NCI-H1092 treated with DMSO at 0.1 percent for 48 hours (cell line): ENCODE results near the gene CDH19.
"Not testable (repeated sequence)": the region's sequence is repeated elsewhere in the genome, so short reads cannot be mapped to it uniquely, and the experiment has no call there.

ENCODE experiments used
- DNase-seq: peaks from one replicate; lab custom pipeline; 2025; lab: John Stamatoyannopoulos, UW

CDH19 gene

DNA sequence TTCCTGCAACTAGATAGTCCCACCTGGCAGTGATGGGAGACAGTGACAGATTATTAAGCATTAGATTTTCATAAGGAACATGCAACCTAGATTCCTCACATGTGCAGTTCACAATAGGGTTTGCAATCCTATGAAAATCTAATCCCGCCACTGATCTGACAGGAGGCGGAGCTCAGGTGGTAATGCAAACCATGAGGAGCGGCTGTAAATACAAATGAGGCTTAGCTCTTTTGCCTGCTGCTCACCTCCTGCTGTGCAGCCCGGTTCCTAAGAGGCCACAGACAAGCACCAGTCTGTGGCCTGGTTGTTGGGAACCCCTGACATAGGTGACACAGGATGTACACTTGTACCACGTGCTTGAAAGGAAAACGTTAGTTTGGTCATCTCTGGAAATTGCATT, 41.6 kb downstream of the CDH19 start:
- no peak for DNase-seq

DNA sequence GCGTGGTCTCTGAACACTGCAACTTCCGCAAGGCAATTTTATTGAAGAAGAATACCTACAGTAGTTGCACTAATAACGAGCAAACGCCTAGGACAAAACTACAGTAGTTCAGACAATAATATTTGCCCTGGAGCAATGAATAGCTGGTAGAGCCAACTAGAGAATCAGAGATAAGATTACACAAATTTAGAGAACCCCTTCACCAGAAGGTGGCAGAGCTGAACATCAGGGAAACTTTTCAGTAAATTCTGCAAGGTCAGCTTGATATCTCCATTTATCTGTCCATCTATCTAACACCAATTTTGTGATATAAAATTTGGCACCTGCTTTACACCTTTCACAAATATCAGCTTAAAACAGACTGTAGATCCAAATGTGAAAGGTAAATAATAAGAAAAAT, 43.8 kb downstream of the CDH19 start:
- peak; percentile 69 for DNase-seq

DNA sequence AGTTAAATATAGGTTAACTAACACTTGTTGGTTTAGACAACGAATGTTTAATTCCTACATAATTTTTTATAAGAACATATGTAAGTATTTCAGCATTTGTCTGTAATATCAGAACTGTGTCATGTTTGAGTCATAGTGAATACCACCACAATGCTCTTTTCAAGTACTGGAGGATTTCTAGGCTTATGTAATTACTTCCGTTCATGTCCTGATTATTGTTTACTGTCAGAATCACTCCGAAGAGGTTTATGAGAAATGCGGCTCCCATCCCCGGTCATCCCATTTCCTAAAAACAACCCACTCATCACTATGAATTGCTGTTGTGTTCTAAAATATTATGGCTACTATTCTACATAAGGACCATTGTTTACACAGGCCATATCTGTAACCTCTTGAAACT, 45.1 kb downstream of the CDH19 start:
- no peak for DNase-seq

DNA sequence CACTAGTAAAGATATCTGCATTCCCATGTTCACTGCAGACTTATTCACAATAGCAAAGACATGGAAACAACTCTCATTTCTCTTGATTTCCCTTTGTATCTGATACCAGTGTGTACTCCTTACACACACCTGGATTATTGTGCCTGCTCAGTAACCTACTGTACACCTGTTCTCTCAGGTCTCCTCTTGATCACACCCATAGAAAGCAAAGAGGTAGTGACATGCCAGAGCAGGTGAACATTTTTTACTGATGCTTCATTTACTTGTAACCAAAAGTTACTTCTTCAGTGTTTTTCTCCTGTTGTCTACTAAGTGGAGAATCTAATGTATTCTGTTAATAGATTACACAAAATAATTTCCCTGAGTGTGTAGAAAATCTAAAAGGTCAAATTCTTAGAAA, 46.8 kb downstream of the CDH19 start:
- no peak for DNase-seq

DNA sequence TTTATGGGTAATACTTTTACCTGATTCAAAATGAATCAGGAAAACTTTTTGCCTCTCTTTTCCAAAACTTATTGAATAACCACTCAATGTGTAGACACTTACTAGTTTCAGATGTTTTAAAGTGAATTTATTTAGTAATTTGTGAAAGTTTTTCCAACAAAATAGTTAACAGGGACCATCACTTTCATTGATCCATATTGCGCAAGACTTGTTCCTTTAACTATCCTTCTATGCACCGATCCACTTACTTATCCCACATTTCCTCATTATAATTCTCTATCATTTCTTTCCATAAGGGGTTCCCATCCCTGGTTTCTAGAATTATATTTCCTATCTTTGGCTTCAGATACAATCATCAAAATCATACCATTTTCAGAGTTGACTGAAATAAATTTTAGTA, 48.3 kb downstream of the CDH19 start:
- no peak for DNase-seq

DNA sequence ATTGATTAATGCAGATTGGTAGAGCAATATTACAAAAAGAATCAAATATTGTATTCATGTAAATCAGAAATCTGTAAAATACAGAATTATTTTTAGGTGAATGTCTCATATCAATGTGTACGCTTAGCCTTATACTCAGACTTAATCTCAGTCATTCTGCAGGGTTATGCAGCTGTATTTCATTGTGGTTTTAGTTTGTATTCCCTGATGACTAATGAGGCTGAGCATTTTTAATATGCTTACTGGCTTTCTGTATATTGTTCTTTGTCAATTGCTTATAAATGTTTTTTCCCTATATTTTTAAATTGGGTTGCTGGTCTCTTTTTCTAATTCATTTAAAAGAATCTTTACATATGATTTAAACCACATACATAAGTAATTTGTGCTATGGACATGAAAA, 50.1 kb downstream of the CDH19 start:
- DNase-seq: no peak

DNA sequence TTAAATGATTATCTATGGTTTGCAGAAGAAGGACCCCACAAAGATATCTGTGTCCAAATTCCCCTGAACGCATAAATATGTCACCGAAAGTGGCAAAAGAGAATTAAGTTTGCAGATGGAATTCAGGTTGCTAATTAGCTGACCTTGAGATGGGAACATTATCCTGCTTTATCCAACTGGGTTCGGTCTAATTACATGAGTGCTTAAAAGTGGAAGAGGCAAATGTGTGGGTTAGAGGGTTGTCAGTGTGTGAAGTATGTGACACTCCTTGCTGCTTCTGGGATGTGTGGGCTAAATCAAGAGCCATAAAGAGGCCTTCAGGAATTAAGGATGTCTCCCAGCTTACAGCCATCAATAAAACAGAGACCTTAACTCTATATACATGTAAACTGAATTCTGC, 53.5 kb downstream of the CDH19 start:
- no peak for DNase-seq

DNA sequence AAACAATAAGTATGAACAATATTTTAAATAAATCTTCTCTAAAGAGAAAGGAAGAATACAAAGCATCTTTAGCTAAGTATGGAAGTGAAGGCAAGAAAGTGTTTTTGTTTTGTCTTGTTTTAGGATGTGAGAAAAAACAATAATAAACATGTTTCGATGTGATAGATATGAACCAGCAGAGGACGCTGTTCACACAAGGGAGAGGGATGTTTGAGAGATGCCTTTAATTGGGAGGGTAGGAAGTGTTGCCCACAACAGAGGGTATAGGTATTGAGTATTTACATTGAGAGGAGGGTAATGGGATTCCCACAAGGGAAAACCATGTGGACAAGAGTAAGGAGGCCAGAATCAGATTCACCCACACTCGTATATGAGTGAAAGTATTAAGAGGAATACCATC, 55.1 kb downstream of the CDH19 start:
- no peak for DNase-seq

DNA sequence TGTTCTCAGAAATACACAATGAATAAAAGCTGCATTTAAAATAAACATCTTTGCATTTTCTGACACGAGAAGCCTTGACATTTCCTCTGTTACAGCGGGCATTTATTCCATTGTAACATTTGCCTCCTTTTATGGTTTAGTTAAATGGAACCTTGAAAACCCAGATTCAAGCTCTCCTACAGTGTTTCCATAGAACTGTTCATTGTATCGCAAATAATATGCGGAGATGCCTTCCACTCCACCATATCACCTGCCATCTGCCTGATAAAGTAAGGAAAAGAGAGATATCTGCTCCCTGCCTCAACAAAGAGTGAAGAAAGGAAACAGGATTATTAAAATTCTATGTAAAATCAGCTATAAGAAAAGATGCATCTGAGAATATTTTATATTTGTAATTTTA, 69.8 kb downstream of the CDH19 start:
- peak; percentile 71 for DNase-seq

DNA sequence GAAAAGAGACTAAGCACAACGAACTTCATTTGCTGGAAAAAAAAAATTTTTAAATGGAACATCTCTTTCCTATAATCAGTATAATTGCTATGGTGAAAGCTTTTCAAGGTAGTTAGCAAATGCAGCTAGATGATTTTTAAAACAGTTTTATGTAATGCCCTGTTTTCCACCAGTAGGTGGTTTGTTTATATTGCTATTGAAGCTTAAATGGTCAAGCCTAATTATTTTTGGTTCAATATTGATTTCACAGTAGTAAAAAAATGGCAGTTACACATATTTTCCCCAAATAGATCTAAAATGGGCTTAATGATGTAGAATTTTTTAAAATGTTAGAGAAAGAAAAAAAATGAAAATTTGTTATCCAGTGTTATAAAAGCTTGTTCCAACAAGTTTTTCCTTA, 70.2 kb downstream of the CDH19 start:
- DNase-seq: peak; percentile 59

DNA sequence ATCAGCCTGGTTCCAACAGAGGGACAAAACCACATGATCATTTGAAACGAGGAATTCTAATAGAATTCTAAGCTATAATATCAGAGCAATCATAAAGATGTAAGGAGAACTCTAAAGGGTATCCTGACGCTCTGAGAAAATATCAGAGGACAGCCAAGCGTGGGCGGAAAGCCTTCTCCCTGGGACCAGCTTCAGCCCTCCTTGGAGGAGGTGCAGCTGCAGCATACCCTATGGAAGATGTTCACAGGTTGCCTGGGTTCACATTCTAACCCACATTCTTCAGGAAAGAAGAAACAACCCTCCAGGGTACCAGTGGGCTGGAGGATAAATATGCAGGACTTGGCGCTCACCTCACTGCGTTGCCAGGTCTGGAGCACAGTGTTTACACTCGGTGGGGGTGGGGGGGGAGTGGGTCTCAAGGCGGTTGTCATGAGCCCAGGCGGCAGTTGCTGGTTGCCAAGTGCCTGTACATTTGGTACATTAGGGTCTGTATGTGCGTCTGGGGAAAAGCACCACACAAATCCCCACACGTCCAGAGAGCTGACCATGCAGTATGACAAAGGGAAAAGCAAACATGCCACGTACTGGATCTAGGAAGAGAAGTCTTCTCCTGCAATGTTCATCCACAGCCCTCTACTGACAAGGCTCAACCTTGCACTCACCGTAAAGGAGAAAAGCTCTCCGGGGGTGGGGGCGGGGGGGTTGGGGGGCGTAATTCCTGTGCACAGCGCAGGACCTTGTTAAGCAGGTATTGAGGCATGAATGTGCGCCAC, 80.5 kb downstream of the CDH19 start:
- no peak for DNase-seq

DNA sequence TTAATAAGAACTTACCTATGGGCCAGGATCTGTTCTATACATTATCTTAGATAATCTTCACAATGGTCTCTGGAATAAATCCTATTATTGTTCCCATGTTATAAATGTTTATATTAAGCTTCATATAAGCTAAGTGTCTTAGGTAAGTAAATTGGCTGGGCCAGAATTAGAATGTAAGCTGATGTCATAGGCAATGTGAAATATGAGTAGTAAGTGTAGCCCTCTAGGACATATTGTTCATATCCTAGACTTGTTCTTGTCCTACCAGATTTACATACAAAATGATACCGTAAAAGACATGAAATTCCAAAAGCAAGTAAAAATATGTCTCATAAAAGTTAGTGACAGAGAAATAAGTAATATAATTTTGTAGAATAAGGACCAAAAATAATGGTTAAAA, 89.9 kb downstream of the CDH19 start:
- no peak for DNase-seq

DNA sequence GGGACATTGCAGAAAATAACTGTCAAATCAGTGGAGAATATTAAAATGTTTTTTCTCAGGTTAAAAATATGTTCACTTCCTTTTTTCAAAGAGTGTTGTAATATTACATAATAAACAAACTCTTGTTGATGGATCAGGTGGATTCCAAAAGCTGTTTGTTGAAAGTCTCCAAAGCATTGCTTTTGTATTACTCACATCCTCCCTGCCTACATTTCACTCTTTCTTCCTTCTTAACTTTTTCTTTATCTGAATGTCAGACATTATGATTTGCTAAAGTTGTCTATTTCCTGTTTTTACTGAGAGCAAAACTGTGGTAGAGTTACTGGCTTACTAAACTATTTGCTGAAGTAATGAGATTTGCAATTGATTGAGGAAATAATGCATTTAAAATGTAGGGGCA, 92.1 kb downstream of the CDH19 start:
- DNase-seq: no peak

DNA sequence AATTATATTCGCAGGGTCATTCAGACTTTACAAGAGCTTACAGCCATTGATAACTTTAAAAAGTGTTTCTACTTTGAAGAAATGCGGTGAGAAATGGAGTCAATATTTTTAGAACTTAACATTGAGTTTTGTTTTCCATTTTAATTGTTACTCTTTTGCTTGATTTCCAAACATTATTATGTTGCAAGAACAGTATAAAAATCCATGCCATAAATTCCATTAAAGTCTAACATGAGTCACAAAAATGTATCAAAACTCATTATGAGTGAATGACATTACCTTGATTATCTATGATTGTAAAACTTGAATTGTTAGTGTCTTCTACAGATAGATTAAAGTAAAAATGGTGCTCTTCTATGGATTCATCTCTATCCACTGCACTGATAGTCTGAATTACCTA, 92.6 kb downstream of the CDH19 start:
- no peak for DNase-seq

DNA sequence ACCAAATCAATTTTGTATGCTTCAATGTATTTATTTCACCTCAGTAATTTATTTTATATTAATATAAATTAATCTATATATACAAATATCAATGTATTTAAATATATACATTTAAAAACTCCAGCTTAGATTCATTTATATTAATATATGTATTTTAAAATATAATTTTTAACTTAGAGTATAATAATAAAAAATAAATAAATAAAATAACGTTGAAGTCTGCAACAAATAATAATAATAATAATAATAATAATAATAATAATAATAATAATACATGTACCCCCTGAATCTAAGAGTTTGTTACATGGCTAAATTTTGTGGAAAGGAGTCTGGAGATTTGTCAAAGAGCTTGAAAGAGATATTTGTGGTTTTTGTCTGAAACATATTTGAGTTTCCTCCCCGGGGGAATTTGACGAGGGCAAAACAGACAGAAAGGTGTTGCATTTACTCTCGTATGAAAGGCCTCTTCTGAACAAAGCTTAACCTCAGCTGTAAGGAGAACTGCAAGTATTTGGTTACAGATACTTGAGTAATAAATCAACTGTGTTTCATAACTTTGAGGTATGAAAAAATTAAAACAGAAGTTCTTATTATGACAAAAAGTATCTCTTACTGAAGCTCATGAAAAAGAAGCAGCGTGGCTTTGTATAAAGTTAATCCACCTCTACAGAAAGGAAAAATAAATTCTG, 93.4 kb downstream of the CDH19 start:
- DNase-seq: no peak

DNA sequence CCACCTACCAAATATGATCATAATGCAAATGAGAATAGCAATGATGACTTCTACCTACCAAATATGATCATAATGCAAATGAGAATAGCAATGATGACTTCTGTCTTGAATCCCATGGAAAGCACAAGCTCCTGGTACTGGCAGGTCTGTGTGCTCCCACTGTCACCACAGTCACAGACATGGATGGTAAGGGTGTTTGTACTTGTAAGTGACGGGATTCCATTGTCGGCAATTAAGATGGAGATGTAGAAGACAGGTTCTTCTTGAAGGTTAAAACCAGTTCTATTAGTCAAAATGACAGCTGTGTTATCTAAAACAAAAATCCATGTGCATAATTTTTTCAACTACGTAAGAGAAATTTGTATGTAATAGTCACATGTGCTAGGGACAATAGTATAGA, 95.0 kb downstream of the CDH19 start:
- no peak for DNase-seq

DNA sequence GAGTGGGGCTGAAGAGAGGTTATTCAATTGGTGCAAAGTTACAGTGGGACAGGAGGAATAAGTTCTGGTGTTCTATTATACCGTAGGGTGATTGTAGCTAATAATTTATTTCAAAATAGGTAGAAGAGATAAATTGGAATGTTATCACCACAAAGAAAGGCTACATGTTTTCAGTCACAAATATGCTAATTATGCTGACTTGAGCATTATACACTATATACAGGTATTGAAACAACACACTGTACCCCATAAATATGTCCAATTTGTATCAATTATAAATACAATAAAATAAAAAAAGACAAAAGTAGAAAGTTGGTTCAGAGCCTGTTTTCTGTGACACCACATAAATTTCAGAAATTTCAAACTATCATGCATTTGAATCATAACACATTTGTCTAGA, 97.7 kb downstream of the CDH19 start:
- no peak for DNase-seq

DNA sequence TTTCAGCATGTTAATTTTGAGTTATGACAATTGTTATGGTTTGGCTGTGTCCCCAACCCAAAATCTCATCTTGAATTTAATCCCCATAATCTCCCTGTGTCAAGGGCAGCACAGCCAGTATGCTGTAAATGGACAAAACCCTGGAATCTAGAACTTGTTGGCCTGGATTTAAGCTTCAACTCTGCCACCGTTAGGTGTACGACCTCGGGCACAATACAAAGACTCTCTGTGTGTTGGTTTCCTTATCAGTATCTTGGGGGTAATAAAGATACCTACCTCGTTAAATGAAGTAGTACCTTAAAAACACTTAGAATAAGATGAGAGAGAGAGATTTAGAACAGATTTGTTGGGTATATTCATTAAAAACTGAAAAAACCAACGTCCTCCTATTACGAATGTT, 106.5 kb downstream of the CDH19 start:
- DNase-seq: no peak

DNA sequence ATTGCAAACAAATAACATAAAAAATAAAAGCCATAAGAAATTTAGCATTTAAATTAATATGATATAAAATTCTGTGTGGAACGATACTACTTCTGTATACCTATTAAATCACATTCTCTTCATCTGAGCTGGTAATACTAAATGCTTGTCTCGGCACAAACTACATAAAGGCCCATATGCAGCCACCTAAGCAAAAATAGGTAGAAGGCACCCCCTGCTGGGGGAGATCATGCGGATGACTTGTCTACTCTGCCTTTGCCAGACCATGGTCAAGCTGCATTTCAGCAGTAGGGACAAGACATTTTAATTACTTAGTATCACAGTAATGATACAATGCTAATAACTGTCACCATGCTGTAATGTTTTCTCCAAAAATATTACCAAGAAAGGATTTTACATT, 108.0 kb downstream of the CDH19 start:
- peak; percentile 77 for DNase-seq

DNA sequence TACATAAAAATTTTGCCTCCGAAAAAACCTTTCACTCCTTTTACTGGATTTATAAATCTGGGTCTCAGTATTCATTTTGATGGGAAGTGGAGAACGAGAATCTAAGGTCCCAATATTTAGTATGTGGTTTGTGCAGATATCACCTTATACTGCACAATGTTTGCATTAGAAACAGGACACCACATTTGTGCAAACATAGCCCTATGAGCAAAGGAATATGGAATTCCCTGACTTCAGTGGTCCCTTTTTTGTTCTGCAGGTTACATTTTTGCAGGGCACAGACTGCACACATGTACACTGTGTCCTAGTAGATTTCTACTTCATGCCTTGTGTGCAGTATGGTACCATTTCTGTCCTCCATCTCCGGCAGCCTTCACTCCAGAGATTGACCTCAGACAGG, 130.0 kb downstream of the CDH19 start:
- no peak for DNase-seq

DNA sequence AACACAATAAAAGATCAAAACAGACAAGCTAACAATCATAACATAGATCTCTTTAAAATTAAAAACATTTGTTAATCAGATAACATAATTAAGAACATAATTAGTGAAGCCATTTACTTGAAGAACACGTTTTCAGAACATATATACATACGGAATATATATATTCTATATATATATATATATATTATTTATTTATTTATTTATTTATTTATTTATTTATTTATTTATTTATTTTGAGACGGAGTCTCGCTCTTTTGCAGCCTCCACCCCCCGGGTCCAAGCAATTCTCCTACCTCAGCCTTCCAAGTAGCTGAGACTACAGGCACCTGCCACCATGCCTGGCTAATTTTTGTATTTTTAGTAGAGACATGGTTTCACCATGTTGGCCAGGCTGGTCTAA, 137.7 kb downstream of the CDH19 start:
- not testable (repeated sequence) for DNase-seq

DNA sequence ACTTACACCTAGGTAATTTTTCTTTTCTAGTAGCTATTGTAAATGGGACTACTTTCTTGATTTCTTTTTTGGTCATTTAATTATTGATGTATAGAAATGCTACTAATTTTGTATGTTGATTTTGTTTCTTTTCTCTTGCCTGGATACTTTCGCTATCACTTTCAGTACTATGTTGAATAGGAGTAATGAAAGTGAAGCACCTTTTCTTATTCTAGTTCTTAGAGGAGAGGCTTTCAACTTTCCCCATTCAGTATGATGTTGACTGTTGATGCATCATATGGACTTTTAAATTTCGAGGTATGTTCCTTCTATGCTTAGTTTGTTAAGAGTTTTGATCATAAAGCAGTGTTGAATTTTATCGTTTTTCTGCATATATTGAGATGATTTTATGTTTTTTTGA, 142.5 kb downstream of the CDH19 start:
- no peak for DNase-seq

DNA sequence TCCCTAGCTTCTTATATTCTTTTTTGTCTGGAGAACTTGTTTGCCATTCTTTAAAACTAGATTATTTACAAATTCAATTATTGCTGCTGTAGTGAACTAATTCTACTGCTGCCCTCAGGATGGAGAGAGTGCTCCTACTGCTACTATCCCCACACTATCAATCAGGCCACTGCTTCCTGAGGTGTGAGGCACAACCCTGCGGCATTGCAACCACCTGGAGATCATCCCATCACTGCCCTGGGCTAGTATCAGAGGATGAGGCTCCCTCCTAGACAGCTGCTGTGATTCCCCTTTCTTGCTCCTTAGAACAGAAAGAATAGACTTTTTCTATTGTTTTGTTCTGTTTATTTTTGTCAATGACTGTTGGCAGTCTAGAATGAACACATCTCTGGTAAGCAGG, 146.6 kb downstream of the CDH19 start:
- no peak for DNase-seq
